T47D (cell line): ENCODE results near the gene KRTAP29-1.
"Not testable (repeated sequence)": the region's sequence is repeated elsewhere in the genome, so short reads cannot be mapped to it uniquely, and the experiment has no call there.

Source experiments
- DNase-seq, 2 experiments: peaks; one replicate each; pipeline versions ENCODE4 v3.0.0 to v3.0.0-alpha.2; 2011 to 2012; ENCODE audit warnings: low read depth in 1 of 2, low spot score in 1 of 2
- JUND ChIP-seq: IDR thresholded peaks from 2 replicates; pipeline ENCODE4 v1.6.1; 2012; ENCODE audit warnings: low read depth
- in situ Hi-C: cut with HindIII; loops from 2 replicates; pipeline ENCODE4 v1.10.0; 2016; ENCODE audit warnings: low sequenced_read_pairs, low pct_unique_long_range_greater_than_20kb

The KRTAP29-1 gene

GRCh38 chr17:41267711-41268110 is 34.9 kb downstream of the KRTAP29-1 start:
- DNase-seq, result no peak
- in situ Hi-C loops, result no loop called here
- no peak for TF ChIP-seq JUND

- no peak for DNase-seq
- TF ChIP-seq JUND, result no peak
- in situ Hi-C loops, result no loop called here
Measured at GRCh38 chr17:41265078-41265477, 37.6 kb downstream of the KRTAP29-1 start, which contains the start of gene KRTAP9-6. Gene KRTAP9-6 (plus strand): TSS chr17:41265378. CDS start chr17:41265378, 0 bp downstream.

- DNase-seq, result peak in 1 of 2 experiments; percentile 22
- in situ Hi-C loops, result no loop called here
- no peak for TF ChIP-seq JUND
Measured at GRCh38 chr17:41264599-41264998, 38.1 kb downstream of the KRTAP29-1 start.

GRCh38 chr17:41263212-41263611 is 39.4 kb downstream of the KRTAP29-1 start:
- in situ Hi-C loops, result no loop called here
- no peak for DNase-seq
- TF ChIP-seq JUND, result no peak

GRCh38 chr17:41258406-41258805 is 44.2 kb downstream of the KRTAP29-1 start:
- no peak for TF ChIP-seq JUND
- no peak for DNase-seq
- in situ Hi-C loops, result no loop called here

- DNase-seq, result no peak
- TF ChIP-seq JUND, result no peak
- in situ Hi-C loops, result no loop called here
Measured at GRCh38 chr17:41256291-41256685, 46.4 kb downstream of the KRTAP29-1 start.

- DNase-seq, in situ Hi-C loops: not testable (repeated sequence)
Measured at GRCh38 chr17:41255381-41256290, 47.0 kb downstream of the KRTAP29-1 start, which contains the start of gene KRTAP9-9. Gene KRTAP9-9 (plus strand): TSS chr17:41255384.

- in situ Hi-C loops, result no loop called here
- no peak for DNase-seq
- TF ChIP-seq JUND, result no peak
Measured at GRCh38 chr17:41254861-41255260, 47.8 kb downstream of the KRTAP29-1 start.
